ENCODE data around the gene ARSG. TPM values are rescaled to one million over a fixed set of nuclear protein-coding genes. Genes with fewer than 3 reads are reported as not detected.

The ARSG gene
- total RNA-seq, 1 experiment from 2014 or later = 7.9 TPM

GRCh38 chr17:68295086-68295485, 3.8 kb downstream of the ARSG start:
- Mint-ChIP-seq H3K4me1 (peaks cover 47% of the 10 kb centered on the region), H3K9me3 (peaks cover 7% of the 10 kb centered on the region), H3K36me3 (no peaks in the 10 kb centered on the region), H3K4me3 (no peak overlapping the region), H3K27ac (no peak overlapping the region), H3K27me3 (ENCODE audit: low read depth) (peaks cover 30% of the 10 kb centered on the region)
- POLR2A ChIA-PET = no interaction called here
- no peak for TF ChIP-seq ZNF317 (CRISPR knock-in tag; IDR thresholded peaks at IDR 0.05; ENCODE audit: borderline replicate concordance, low read depth)
- TF ChIP-seq AFF4 (CRISPR knock-in tag; IDR thresholded peaks at IDR 0.05; ENCODE audit: borderline replicate concordance) = no peak
- TF ChIP-seq KAT7 (CRISPR knock-in tag; IDR thresholded peaks at IDR 0.05; ENCODE audit: borderline replicate concordance) = no peak
- TF ChIP-seq ZNF219 (CRISPR knock-in tag; IDR thresholded peaks at IDR 0.05; ENCODE audit: borderline replicate concordance) = no peak
- TF ChIP-seq EMX1 (CRISPR knock-in tag; IDR thresholded peaks at IDR 0.05) = no peak
- TF ChIP-seq MXD4 (CRISPR knock-in tag; IDR thresholded peaks at IDR 0.05; ENCODE audit: borderline replicate concordance) = no peak
- no peak for DNase-seq (ENCODE audit: low spot score)
- CTCF ChIA-PET = interaction anchor here (1.6 kb wide), 1 partner anchor 104 kb away, joined by 7 read pairs; no protein-coding TSS in a partner anchor
- no peak for ATAC-seq

- ChIA-PET CTCF (interaction anchor here (1.6 to 1.7 kb wide), 3 partner anchors 102 to 140 kb away, joined by 4 to 7 read pairs (median 4); no protein-coding TSS in a partner anchor), POLR2A (interaction anchor here (0.7 to 0.8 kb wide), 2 partner anchors 102 to 165 kb away, joined by 3 read pairs; no protein-coding TSS in a partner anchor)
- peaks cover 46% of the 10 kb centered on the region for H3K4me1 Mint-ChIP-seq
These were observed 5.2 kb downstream of the ARSG start for GRCh38 chr17:68296217-68297191.

GRCh38 chr17:68297195-68297594, 5.9 kb downstream of the ARSG start:
- Mint-ChIP-seq H3K4me3 (no peak overlapping the region), H3K27ac (no peak overlapping the region), H3K9me3 (peaks cover 11% of the 10 kb centered on the region), H3K36me3 (no peaks in the 10 kb centered on the region), H3K27me3 (ENCODE audit: low read depth) (peaks cover 19% of the 10 kb centered on the region), H3K4me1 (peaks cover 53% of the 10 kb centered on the region)
- ChIA-PET CTCF (interaction anchor here (1.7 kb wide), 2 partner anchors 135 to 139 kb away, joined by 4 read pairs; no protein-coding TSS in a partner anchor), POLR2A (interaction anchor here (0.8 kb wide), 1 partner anchor 102 kb away, joined by 3 read pairs; no protein-coding TSS in a partner anchor)
- no peak for TF ChIP-seq ZNF138 (CRISPR knock-in tag; conservative IDR thresholded peaks at IDR 0.05)
- no peak for TF ChIP-seq E2F5 (CRISPR knock-in tag; IDR thresholded peaks at IDR 0.05)
- no peak for TF ChIP-seq JAZF1 (CRISPR knock-in tag; IDR thresholded peaks at IDR 0.05)
- TF ChIP-seq ZBTB21 (CRISPR knock-in tag; IDR thresholded peaks at IDR 0.05; ENCODE audit: borderline replicate concordance) = no peak
- TF ChIP-seq USF1 (CRISPR knock-in tag; IDR thresholded peaks at IDR 0.05) = no peak
- TF ChIP-seq SMAD4 (CRISPR knock-in tag; IDR thresholded peaks at IDR 0.05) = no peak
- no peak for TF ChIP-seq ATF3 (CRISPR knock-in tag; conservative IDR thresholded peaks at IDR 0.05)
- no peak for TF ChIP-seq TEAD1 (CRISPR knock-in tag; IDR thresholded peaks at IDR 0.05)
- no peak for TF ChIP-seq FOXK1 (CRISPR knock-in tag; IDR thresholded peaks at IDR 0.05)
- no peak for TF ChIP-seq NR3C1 (CRISPR knock-in tag; conservative IDR thresholded peaks at IDR 0.05; ENCODE audit: low read depth)
- TF ChIP-seq ERG (CRISPR knock-in tag; IDR thresholded peaks at IDR 0.05) = no peak
- no peak for TF ChIP-seq AFF4 (CRISPR knock-in tag; IDR thresholded peaks at IDR 0.05; ENCODE audit: borderline replicate concordance)
- ATAC-seq (no peak), DNase-seq (ENCODE audit: low spot score) (no peak)

More at GRCh38 chr17:68296217-68297191, 5.2 kb downstream of the ARSG start:
- ATAC-seq (no peak; the same call in 1 of the 2 replicates), DNase-seq (ENCODE audit: low spot score) (no peak)
- H3K36me3 Mint-ChIP-seq = no peaks in the 10 kb centered on the region
- peak overlapping the region; percentile 20; the same call in 1 of the 2 replicates for H3K27ac Mint-ChIP-seq
- H3K4me3 Mint-ChIP-seq = no peak overlapping the region
- TF ChIP-seq TCF7 (CRISPR knock-in tag; IDR thresholded peaks at IDR 0.05; ENCODE audit: low read depth) (no peak), ZNF121 (CRISPR knock-in tag; IDR thresholded peaks at IDR 0.05) (0 out of 2 replicates have a peak, but pooled peaks have one; percentile 7)
- peaks cover 11% of the 10 kb centered on the region for H3K9me3 Mint-ChIP-seq
- peaks cover 21% of the 10 kb centered on the region for H3K27me3 Mint-ChIP-seq (ENCODE audit: low read depth)
